GM19035 (cell line): Measurements from ENCODE around the gene CACNA2D2.

Source experiments
- ATAC-seq: cut with Tn5 transposase; IDR thresholded peaks from one replicate; pipeline ENCODE4 v1.9.1; 2021; ENCODE audit not compliant: unreplicated experiment

Gene CACNA2D2

DNA sequence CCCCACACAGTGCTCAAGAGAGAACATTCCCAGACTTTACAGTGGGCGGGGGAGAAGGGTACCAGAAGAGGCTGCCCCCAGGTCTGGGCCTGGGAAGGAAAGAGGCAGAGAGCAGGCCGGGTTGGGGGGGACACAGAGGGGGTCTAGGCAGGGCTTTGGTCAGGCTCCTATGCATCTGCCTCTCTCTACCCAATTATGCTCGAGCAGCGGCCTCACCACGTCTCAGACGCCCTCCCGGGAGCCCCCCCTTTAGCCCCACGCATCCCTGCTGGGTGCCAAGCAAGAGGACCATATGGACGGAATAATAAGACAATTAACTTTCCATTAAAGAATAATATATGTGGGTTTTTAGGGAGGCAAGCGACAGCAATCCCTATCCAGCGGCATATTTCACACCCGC is 32.8 kb downstream of the CACNA2D2 start:
- no peak for ATAC-seq

DNA sequence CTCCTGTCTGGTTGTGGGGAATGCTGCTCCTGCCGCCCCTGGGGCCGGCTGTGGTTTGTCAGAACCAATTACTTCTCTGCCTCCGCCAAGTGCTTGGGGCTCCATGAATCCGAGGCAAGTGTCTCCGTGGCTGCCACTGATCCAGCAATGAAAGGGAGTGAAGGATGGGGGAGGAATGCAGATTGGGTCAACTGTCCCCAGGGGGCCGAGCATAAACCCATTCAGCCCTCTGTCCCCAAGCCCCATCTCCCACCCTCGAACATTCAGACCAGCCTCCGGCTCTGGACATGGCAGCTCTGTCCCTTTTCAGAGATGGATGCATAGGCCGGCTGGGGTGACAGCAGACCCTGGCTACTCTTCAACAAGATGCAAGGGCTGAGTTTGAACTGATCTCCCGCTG is 35.5 kb downstream of the CACNA2D2 start:
- ATAC-seq = no peak

DNA sequence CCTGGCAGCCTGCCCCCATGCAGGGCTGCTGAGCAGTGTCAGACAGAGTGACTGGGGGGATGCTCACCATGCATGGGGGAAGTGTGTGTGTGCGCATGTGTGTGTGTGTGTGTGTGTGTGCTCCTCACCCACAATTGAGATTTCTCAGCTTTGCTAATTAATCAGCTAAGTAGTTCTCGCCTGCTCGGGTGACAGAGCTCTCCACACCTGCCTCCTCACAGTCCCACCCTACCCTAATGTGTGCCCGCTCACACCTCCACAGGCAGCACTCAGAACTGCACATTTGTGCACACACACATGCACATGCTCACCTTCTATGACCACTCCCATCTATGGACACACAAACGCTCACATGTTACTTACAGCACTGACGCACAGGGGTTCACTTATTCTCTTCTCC is 37.3 kb downstream of the CACNA2D2 start:
- ATAC-seq = no peak

DNA sequence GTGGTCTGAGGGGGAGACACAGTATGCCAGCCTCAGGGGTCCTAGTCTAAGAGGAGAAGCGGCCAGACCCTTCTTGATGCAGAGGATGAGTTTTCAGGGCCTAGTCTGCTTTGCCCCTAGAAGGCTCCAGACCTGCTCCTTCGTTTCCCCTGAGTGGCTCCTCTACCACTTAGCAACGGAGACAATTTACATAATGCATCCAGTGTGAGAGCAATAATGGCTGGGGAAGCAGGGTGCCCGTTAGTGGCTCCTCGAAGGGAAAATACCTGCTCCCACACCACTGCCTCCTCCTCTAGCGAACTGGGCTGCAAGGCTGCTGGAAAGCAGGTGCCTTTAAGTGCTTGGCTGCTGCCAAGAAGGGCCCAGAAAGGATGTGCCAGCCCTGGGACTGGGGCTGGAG is 38.9 kb downstream of the CACNA2D2 start:
- no peak for ATAC-seq

GRCh38 chr3:50459785-50460184 is 43.6 kb downstream of the CACNA2D2 start:
- no peak for ATAC-seq

DNA sequence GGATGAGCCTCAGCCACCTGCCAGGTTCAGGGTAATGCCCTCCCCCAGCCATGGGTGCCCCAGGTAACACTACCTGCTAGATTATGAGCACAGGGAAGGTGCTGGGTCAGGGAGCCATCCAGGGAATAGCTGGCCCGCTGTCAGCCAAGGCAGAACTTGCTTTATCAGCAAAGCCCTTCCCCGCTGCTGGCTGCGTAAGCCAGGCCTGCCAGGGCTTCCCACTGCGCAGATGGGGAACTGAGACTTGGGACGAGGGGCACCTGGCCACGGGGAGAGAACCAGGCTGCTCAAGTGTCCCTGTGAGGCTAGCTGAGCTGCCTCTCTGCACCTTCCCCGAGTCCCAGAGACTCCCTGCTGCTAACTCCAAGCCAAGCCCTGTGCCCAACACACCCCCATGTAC is 45.4 kb downstream of the CACNA2D2 start:
- ATAC-seq = no peak

- ATAC-seq = no peak
Observed at GRCh38 chr3:50455161-50456018, 48.0 kb downstream of the CACNA2D2 start.

DNA sequence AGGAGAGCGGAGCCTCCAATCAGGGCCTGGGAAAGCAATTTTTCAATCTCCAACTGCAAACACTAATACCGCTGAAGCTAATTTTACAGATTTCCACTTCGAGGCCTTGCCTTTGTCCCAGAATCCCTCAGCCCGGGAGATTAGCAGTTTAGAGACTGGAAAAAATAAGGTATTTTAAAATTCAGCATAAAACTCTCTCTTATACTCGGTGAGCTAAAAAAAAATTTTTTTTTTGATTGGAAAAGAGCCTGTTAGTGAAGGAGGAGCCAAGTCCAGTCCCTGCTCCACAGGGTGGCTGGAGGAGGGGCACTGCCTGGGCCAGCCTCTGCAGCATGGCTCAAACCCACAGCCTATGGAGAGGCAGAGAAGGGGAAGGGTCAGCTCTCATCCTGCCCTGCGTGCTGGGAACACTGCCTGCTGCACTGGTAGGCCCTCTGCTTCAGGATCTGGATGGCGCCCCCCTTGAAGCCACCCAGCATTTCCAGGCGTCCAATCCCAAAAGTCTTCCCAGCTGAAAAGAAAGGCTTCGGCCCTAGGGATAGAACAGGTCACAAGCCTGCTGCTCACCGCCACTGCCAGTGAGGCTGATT is 48.9 kb downstream of the CACNA2D2 start:
- ATAC-seq = no peak

- ATAC-seq = no peak
Observed at GRCh38 chr3:50453907-50454306, 49.5 kb downstream of the CACNA2D2 start.

DNA sequence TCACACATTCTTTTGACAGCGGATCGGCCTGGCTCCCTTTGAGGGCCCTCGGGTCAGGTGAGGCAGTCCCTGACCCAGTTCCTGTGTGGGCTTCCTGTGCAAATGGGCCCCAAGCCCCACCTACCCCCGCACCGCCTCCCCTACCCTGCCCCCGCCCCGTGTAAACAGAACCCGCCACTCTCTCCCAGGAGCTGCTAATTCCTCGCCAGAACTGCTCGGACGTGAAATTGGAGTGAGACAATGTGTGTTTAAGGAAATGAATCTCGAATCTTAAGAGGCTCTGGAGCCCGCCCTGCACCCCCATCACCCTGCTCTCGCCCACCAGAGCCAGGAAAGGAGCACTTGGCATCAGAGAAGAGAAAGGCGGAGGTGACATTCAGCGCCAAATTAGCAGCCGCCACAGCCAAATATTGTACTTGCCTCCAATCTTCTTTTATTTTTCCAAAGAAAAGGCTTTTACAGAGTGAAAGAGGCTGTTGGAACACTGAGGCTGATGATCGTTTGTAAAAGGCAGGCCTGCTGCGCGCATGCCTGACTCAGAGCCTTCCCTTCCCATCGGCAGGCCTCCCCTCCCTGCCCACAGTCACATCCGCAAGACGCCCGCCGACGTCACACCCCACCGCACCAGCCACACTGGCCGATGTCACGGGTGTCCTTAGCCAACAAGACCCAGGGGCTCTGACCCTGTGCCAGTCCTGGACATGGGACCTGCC is 53.1 kb downstream of the CACNA2D2 start:
- ATAC-seq = no peak

- no peak for ATAC-seq
Observed at GRCh38 chr3:50448752-50449539, 54.5 kb downstream of the CACNA2D2 start.

GRCh38 chr3:50447290-50447840 is 56.1 kb downstream of the CACNA2D2 start:
- no peak for ATAC-seq

DNA sequence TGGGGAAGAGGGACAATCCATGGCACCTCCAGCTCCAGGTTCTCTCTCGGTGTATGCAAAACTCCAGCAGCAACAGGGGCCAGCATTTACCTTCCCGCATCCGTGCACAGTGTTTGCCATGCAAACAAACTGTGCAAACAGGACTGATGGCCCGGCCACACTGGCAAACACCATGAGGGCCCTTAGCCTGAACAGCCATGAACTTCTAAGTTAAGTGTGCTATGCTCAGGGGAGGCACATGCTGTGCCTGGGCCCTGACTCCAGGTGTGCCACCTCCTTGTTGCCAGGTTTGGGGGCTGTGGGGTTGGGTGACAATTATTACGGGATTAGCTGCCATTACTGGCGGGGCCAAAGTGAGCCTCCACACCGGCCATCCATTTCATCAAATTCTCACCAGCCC is 57.5 kb downstream of the CACNA2D2 start:
- no peak for ATAC-seq

- no peak for ATAC-seq
Observed at GRCh38 chr3:50444782-50445181, 58.7 kb downstream of the CACNA2D2 start.

GRCh38 chr3:50444213-50444612 is 59.2 kb downstream of the CACNA2D2 start:
- ATAC-seq = no peak

DNA sequence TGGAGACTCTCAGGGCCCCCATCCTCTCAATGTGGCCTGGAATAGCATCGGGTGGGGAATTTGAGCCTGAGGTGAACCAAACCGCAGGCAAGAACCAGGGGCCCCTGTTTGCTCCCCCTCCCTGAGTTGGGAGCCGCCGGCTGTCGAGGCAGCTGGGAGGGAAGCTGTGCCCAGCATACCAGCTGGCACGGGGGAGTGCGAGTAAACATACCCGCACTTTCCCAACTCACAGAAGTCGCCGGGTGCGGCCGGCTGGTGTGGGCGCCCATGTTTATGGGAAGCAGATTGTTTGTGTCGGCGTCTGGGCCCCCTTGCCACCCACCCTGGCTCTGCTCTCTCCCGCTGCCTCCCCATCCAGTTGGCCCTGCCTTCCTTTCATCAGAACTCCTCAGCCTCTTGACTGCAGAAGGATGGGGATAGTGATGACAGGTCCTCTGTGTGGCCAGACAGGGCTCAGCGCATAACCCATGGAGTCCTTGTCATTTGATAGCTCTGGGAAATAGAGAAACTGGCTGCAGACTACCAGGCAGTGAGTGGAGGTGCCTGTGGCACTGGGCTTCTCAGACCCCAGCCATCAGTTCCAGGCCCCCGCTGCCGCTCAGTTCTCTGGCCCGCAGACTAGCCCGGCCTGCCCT is 60.4 kb downstream of the CACNA2D2 start:
- no peak for ATAC-seq

DNA sequence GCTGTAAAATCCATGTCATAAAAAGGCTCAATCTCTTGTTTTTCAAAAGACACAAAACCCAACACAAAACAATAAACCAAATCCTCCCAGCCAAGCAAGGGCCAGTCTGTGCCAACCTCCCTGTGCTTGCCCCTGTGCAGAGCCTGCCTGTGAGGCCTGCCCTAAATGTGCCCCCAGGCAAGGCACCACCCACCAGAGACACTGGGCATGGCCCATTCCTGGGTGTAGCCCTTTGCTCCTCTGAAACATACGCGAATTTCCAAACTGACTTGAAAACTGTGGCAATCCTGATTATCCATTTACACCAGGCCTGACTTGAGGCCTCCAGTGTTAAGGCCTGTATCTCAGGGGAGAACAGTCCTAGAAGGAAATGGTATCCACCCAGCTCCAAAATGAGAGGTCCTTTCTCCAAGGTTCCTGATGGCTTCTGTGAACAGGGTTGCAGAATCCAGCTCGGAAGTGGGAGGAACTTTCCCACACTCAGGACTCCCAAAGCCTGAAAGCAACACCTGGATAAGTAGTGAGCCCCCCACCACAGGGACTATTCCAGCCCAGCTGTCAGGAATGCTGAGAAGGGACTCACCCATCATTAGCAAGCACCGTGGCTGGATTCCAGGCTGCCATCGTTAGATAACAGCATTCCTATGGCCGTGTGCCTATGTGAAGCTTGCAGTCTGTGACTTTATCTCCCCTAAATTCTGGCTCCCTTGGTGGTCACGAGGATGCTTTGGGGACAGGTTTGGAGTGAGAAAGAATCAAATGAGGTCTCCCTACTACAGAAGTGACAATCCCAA is 61.8 kb downstream of the CACNA2D2 start:
- ATAC-seq = no peak

DNA sequence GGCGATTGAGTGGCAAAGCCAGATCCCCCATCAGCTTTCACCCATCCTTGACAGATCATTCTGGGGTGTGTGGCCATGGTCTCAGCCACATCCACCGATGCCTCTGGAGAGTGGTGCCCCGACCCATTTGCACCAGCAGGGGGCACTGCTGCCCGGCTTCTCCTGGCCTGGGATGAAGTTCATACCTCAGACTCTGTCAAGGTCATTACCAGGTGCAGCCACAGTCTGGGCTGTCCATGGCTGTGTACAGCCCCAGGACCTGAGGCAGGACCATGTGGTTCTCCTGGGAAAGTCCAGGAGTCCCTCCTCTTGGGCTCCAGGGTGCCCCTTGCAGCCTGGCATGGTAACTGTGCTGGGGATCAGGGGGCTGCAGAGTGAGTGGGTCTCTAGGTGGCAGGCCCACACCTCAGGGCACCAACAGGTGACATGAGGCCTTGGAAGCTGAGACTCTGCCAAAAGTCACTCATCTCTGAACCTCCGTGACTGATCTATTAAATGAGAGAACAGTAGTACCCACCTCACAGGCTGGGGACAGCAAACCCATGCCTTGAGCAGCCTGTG is 67.2 kb downstream of the CACNA2D2 start:
- no peak for ATAC-seq

DNA sequence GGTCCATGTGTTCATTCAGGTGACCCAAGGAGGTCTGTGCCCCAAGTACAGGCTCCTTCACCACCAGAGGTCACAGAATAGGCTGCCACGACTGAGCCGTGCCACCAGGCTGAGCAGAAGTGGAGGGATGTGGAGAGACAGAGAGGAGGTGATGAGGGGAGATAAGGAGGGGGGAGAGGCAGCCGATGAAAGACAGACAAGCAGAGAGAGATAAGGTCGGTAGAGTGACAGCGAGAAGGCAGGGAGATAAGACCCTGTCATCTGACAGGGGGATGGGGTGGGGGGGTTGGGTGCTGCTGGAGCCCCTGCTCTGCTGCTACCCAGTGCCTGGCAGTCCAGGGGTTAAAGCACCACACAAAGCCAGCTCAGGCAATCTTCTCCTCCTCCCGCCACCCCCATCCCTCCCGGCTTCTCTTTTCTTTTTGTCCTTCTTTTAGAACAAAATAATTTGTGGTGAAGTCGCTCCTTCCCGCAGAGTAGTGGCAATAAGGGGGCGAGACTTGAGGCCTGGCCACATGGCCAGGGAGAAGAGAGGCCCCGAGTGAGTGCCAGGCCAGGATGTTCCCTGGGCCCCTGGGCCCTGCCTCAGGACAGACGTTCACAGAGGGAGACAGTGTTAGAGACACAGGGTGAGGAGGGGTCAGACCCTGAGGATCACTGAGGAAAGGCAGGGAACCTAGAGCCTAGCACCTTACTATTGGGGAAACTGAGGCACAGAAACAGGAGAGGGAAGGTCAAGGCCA is 67.9 kb downstream of the CACNA2D2 start:
- ATAC-seq = no peak
